Duodenal mucosa (tissue), 2 donors: Measurements from ENCODE around the gene PTPRM.

Experiments
- H3K27ac ChIP-seq: one replicate; pipeline ENCODE4 v1.7.0; 2013; ENCODE audit warnings: low read depth, low read length
- H3K27me3 ChIP-seq, 2 donors: one replicate each; pipeline ENCODE4 v1.7.0; 2013; ENCODE audit warnings: low read length in 2 of 2, control low read depth in 1 of 2; ENCODE audit not compliant: insufficient read depth in 2 of 2, control insufficient read depth in 1 of 2
- H3K36me3 ChIP-seq, 2 donors: one replicate each; pipeline ENCODE4 v1.7.0; 2013; ENCODE audit warnings: low read length in 2 of 2, control low read depth in 1 of 2; ENCODE audit not compliant: insufficient read depth in 2 of 2, control insufficient read depth in 1 of 2
- H3K4me1 ChIP-seq, 2 donors: one replicate each; pipeline ENCODE4 v1.7.0; 2013; ENCODE audit warnings: low read length in 2 of 2, control low read depth in 1 of 2; ENCODE audit not compliant: insufficient read depth in 2 of 2, control insufficient read depth in 1 of 2
- H3K4me3 ChIP-seq, 2 donors: one replicate each; pipeline ENCODE4 v1.7.0; 2013; ENCODE audit warnings: low read length in 2 of 2, low read depth in 1 of 2
- H3K9ac ChIP-seq, 2 donors: one replicate each; pipeline ENCODE4 v1.7.0; 2013; ENCODE audit warnings: low read length in 2 of 2, low read depth in 1 of 2
- H3K9me3 ChIP-seq, 2 donors: one replicate each; pipeline ENCODE4 v1.7.0; 2013; ENCODE audit warnings: low read length in 2 of 2, control low read depth in 1 of 2; ENCODE audit not compliant: control insufficient read depth in 1 of 2

The PTPRM gene

GRCh38 chr18:8011361-8011760 lies 444.2 kb downstream of the PTPRM start:
- H3K9me3 ChIP-seq, result no peaks in the 10 kb centered on the region
- no peak overlapping the region for H3K4me3 ChIP-seq
- no peak overlapping the region for H3K9ac ChIP-seq
- H3K27ac ChIP-seq, result no peak overlapping the region
- no peaks in the 10 kb centered on the region for H3K36me3 ChIP-seq
- no peaks in the 10 kb centered on the region for H3K4me1 ChIP-seq
- H3K27me3 ChIP-seq, result no peaks in the 10 kb centered on the region

DNA sequence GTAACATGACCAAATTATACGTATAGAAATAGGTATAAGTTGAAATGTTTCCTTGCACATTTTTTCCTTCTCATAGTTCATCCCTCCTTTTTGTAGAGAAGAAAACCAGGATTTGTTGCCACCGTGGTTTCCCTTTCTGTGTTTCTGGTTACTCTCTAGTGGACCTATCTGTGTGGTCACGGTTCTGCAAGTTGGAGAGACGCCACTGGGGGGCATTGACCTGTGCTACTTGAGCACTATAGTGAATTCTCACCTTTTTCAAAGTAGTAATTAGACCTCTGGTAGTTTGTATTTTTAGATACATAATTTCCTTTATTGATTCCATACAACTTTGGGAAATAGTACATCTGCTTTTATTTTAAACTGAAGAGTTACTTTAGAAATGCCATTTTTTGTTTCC lies 444.8 kb downstream of the PTPRM start:
- no peak overlapping the region for H3K4me3 ChIP-seq
- no peak overlapping the region for H3K27ac ChIP-seq
- H3K9me3 ChIP-seq, result no peaks in the 10 kb centered on the region
- H3K36me3 ChIP-seq, result no peaks in the 10 kb centered on the region
- H3K4me1 ChIP-seq, result no peaks in the 10 kb centered on the region
- H3K9ac ChIP-seq, result no peak overlapping the region
- no peaks in the 10 kb centered on the region for H3K27me3 ChIP-seq

GRCh38 chr18:8018701-8019331 lies 451.7 kb downstream of the PTPRM start:
- H3K9me3 ChIP-seq, result no peaks in the 10 kb centered on the region
- no peak overlapping the region for H3K27ac ChIP-seq
- no peaks in the 10 kb centered on the region for H3K36me3 ChIP-seq
- H3K27me3 ChIP-seq, result no peaks in the 10 kb centered on the region
- H3K9ac ChIP-seq, result no peak overlapping the region
- no peak overlapping the region for H3K4me3 ChIP-seq
- no peaks in the 10 kb centered on the region for H3K4me1 ChIP-seq

- H3K27ac ChIP-seq, result no peak overlapping the region
- H3K9ac ChIP-seq, result no peak overlapping the region
- H3K9me3 ChIP-seq, result no peaks in the 10 kb centered on the region
- H3K4me1 ChIP-seq, result no peaks in the 10 kb centered on the region
- H3K4me3 ChIP-seq, result no peak overlapping the region
- no peaks in the 10 kb centered on the region for H3K27me3 ChIP-seq
- no peaks in the 10 kb centered on the region for H3K36me3 ChIP-seq
Measured at GRCh38 chr18:8019600-8019999, 452.5 kb downstream of the PTPRM start.

DNA sequence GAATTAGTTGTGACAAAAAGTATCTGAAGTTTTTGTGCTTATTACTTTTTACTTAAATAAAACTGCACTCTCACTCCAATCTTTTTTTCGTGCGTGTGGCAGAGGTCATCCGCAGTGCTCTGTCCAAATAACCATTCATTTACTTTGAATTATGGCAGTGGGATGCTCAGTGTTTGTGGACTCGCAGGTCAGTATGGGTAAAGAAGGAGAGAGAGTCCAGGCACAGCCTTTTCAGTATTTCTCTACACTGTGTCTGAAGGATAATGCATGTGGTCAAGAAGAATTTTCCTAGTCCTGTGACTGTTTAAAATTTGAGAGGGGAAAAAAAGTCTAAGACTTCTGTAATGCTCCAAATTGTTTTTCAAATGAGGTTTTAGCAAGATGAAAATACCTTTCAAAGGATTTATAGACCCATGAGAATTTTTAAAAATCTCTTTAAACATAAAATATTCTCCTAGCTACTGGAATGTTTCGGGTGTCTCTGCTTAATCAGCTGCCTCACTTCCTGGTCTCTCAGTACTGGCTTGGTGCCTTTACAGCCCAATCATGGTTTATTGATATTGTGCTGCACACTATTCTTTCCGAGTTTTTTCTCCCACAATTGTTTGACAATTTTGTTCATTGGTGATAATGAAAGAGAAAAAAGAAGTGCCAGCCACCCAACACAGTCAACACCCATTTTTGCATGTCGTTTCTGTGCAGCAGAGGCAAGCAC lies 453.2 kb downstream of the PTPRM start:
- Histone ChIP-seq H3K27me3 (no peaks in the 10 kb centered on the region), H3K9ac (no peak overlapping the region), H3K4me1 (no peaks in the 10 kb centered on the region), H3K27ac (no peak overlapping the region), H3K9me3 (no peaks in the 10 kb centered on the region), H3K4me3 (no peak overlapping the region), H3K36me3 (no peaks in the 10 kb centered on the region)

GRCh38 chr18:8029061-8029460 lies 461.9 kb downstream of the PTPRM start:
- Histone ChIP-seq H3K9ac (no peak overlapping the region), H3K36me3 (no peaks in the 10 kb centered on the region), H3K4me1 (no peaks in the 10 kb centered on the region), H3K27ac (no peak overlapping the region), H3K27me3 (no peaks in the 10 kb centered on the region), H3K9me3 (no peaks in the 10 kb centered on the region), H3K4me3 (no peak overlapping the region)

DNA sequence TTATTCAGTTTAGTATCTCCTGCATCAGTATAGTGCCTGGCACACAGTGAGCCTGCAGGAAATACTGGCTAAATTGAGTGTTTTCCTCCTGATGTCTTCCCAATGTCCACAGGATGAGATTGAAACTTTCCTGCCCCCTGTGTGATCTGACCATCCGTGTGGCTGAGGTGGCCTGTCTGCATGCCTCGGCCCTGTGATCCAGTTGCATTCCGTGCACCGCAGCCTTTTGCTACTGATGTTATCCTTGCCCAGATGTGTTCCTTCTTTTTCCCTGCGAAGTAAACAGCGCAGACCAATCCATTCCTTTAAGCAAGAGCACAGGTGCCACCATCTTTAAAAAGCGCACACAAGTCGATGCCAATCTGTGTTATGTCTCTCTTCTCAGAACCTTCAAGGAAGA lies 462.6 kb downstream of the PTPRM start:
- Histone ChIP-seq H3K27ac (no peak overlapping the region), H3K4me1 (no peaks in the 10 kb centered on the region), H3K36me3 (no peaks in the 10 kb centered on the region), H3K4me3 (no peak overlapping the region), H3K9me3 (no peaks in the 10 kb centered on the region), H3K9ac (no peak overlapping the region), H3K27me3 (no peaks in the 10 kb centered on the region)

GRCh38 chr18:8030201-8030600 lies 463.1 kb downstream of the PTPRM start:
- no peaks in the 10 kb centered on the region for H3K4me1 ChIP-seq
- H3K4me3 ChIP-seq, result no peak overlapping the region
- no peaks in the 10 kb centered on the region for H3K9me3 ChIP-seq
- no peaks in the 10 kb centered on the region for H3K36me3 ChIP-seq
- no peaks in the 10 kb centered on the region for H3K27me3 ChIP-seq
- no peak overlapping the region for H3K27ac ChIP-seq
- H3K9ac ChIP-seq, result no peak overlapping the region

DNA sequence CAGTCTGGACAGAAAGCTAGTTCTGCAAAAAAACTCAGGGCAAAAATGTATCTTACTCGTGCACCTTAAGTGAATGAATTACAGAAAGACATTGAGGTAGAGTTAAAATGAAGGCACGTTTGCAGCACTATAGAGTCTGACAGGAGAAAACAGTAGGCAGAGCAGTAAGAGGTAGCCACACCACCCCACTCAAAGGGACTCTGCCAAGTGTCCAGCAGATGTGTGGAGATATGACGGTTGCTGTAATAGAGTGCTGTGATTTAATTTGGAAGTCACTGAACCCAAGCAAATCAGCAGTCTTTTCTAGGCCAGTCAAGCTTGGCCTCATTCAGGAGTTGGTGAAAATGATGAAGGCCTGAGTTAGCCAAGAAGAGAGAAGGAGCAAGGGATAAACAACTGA lies 464.4 kb downstream of the PTPRM start:
- no peaks in the 10 kb centered on the region for H3K4me1 ChIP-seq
- H3K4me3 ChIP-seq, result no peak overlapping the region
- no peak overlapping the region for H3K27ac ChIP-seq
- no peaks in the 10 kb centered on the region for H3K9me3 ChIP-seq
- no peaks in the 10 kb centered on the region for H3K27me3 ChIP-seq
- no peak overlapping the region for H3K9ac ChIP-seq
- H3K36me3 ChIP-seq, result no peaks in the 10 kb centered on the region

GRCh38 chr18:8034674-8035073 lies 467.6 kb downstream of the PTPRM start:
- H3K9ac ChIP-seq, result no peak overlapping the region
- no peaks in the 10 kb centered on the region for H3K4me1 ChIP-seq
- no peaks in the 10 kb centered on the region for H3K27me3 ChIP-seq
- no peak overlapping the region for H3K27ac ChIP-seq
- no peaks in the 10 kb centered on the region for H3K36me3 ChIP-seq
- H3K9me3 ChIP-seq, result no peaks in the 10 kb centered on the region
- no peak overlapping the region for H3K4me3 ChIP-seq
